ENCODE data around the gene MYO3B. TPM values are rescaled to one million over a fixed set of nuclear protein-coding genes. Genes with fewer than 3 reads are reported as not detected.

MYO3B gene
- total RNA-seq, 1 experiment from 2014 or later: 4.4 TPM

- no peak overlapping the region for H3K27ac ChIP-seq (ENCODE audit: low read length)
- peaks cover 6% of the 10 kb centered on the region for H3K4me1 ChIP-seq (ENCODE audit: low read length)
- H3K36me3 ChIP-seq (ENCODE audit: insufficient read depth, low read length): no peaks in the 10 kb centered on the region
- no peaks in the 10 kb centered on the region for H3K79me2 ChIP-seq (ENCODE audit: low read length)
- no peak overlapping the region for H3K4me3 ChIP-seq (ENCODE audit: low read length)
- no peak overlapping the region for H3K9ac ChIP-seq (ENCODE audit: low read length)
- no peaks in the 10 kb centered on the region for H3K9me2 ChIP-seq (replicated peaks; ENCODE audit: insufficient read depth, low read length)
- no peaks in the 10 kb centered on the region for H3K9me3 ChIP-seq (ENCODE audit: low read length)
- H4K20me1 ChIP-seq (ENCODE audit: insufficient read depth, low read depth, low read length): no peaks in the 10 kb centered on the region
- DNase-seq: no peak
- no peak overlapping the region for H3K4me2 ChIP-seq (ENCODE audit: low read depth, low read length, poor library complexity, severe bottlenecking)
- no peaks in the 10 kb centered on the region for H3K27me3 ChIP-seq (ENCODE audit: low read length)
- no peak overlapping the region for H2AFZ ChIP-seq (ENCODE audit: low read length)
Observed at GRCh38 chr2:170377500-170378207, 199.7 kb downstream of the MYO3B start.

- no peaks in the 10 kb centered on the region for H3K27me3 ChIP-seq (ENCODE audit: low read length)
- no peaks in the 10 kb centered on the region for H4K20me1 ChIP-seq (ENCODE audit: insufficient read depth, low read depth, low read length)
- no peaks in the 10 kb centered on the region for H3K9me2 ChIP-seq (replicated peaks; ENCODE audit: insufficient read depth, low read length)
- H3K4me1 ChIP-seq (ENCODE audit: low read length): peaks cover 3% of the 10 kb centered on the region
- no peaks in the 10 kb centered on the region for H3K9me3 ChIP-seq (ENCODE audit: low read length)
- no peak overlapping the region for H3K9ac ChIP-seq (ENCODE audit: low read length)
- no peak for DNase-seq
- no peak overlapping the region for H3K4me3 ChIP-seq (ENCODE audit: low read length)
- H3K36me3 ChIP-seq (ENCODE audit: insufficient read depth, low read length): no peaks in the 10 kb centered on the region
- no peaks in the 10 kb centered on the region for H3K79me2 ChIP-seq (ENCODE audit: low read length)
- no peak overlapping the region for H2AFZ ChIP-seq (ENCODE audit: low read length)
- H3K27ac ChIP-seq (ENCODE audit: low read length): no peak overlapping the region
- no peak overlapping the region for H3K4me2 ChIP-seq (ENCODE audit: low read depth, low read length, poor library complexity, severe bottlenecking)
Observed at GRCh38 chr2:170380267-170380666, 202.3 kb downstream of the MYO3B start.

GRCh38 chr2:170381678-170382077, 203.7 kb downstream of the MYO3B start:
- Histone ChIP-seq H3K9me2 (replicated peaks; ENCODE audit: insufficient read depth, low read length) (no peaks in the 10 kb centered on the region), H4K20me1 (ENCODE audit: insufficient read depth, low read depth, low read length) (no peaks in the 10 kb centered on the region), H2AFZ (ENCODE audit: low read length) (no peak overlapping the region), H3K4me3 (ENCODE audit: low read length) (no peak overlapping the region), H3K4me2 (ENCODE audit: low read depth, low read length, poor library complexity, severe bottlenecking) (no peak overlapping the region), H3K27ac (ENCODE audit: low read length) (no peak overlapping the region), H3K9ac (ENCODE audit: low read length) (no peak overlapping the region), H3K27me3 (ENCODE audit: low read length) (no peaks in the 10 kb centered on the region), H3K79me2 (ENCODE audit: low read length) (no peaks in the 10 kb centered on the region), H3K9me3 (ENCODE audit: low read length) (no peaks in the 10 kb centered on the region), H3K4me1 (ENCODE audit: low read length) (no peaks in the 10 kb centered on the region), H3K36me3 (ENCODE audit: insufficient read depth, low read length) (no peaks in the 10 kb centered on the region)
- DNase-seq: no peak

- DNase-seq: no peak
- Histone ChIP-seq H3K27ac (ENCODE audit: low read length) (no peak overlapping the region), H3K79me2 (ENCODE audit: low read length) (no peaks in the 10 kb centered on the region), H3K4me2 (ENCODE audit: low read depth, low read length, poor library complexity, severe bottlenecking) (no peak overlapping the region), H3K36me3 (ENCODE audit: insufficient read depth, low read length) (no peaks in the 10 kb centered on the region), H3K9me2 (replicated peaks; ENCODE audit: insufficient read depth, low read length) (no peaks in the 10 kb centered on the region), H4K20me1 (ENCODE audit: insufficient read depth, low read depth, low read length) (no peaks in the 10 kb centered on the region), H3K9me3 (ENCODE audit: low read length) (no peaks in the 10 kb centered on the region), H3K4me3 (ENCODE audit: low read length) (no peak overlapping the region), H3K4me1 (ENCODE audit: low read length) (no peaks in the 10 kb centered on the region), H2AFZ (ENCODE audit: low read length) (no peak overlapping the region), H3K27me3 (ENCODE audit: low read length) (no peaks in the 10 kb centered on the region), H3K9ac (ENCODE audit: low read length) (no peak overlapping the region)
Observed at GRCh38 chr2:170386554-170386953, 208.6 kb downstream of the MYO3B start.

- Histone ChIP-seq H3K9me2 (replicated peaks; ENCODE audit: insufficient read depth, low read length) (no peaks in the 10 kb centered on the region), H3K9me3 (ENCODE audit: low read length) (no peaks in the 10 kb centered on the region), H3K4me3 (ENCODE audit: low read length) (no peak overlapping the region), H3K27me3 (ENCODE audit: low read length) (no peaks in the 10 kb centered on the region), H3K36me3 (ENCODE audit: insufficient read depth, low read length) (no peaks in the 10 kb centered on the region), H3K9ac (ENCODE audit: low read length) (no peak overlapping the region), H3K4me1 (ENCODE audit: low read length) (no peaks in the 10 kb centered on the region), H3K79me2 (ENCODE audit: low read length) (no peaks in the 10 kb centered on the region), H3K27ac (ENCODE audit: low read length) (no peak overlapping the region), H3K4me2 (ENCODE audit: low read depth, low read length, poor library complexity, severe bottlenecking) (no peak overlapping the region), H2AFZ (ENCODE audit: low read length) (no peak overlapping the region), H4K20me1 (ENCODE audit: insufficient read depth, low read depth, low read length) (no peaks in the 10 kb centered on the region)
- no peak for DNase-seq
Observed at GRCh38 chr2:170391018-170391417, 213.1 kb downstream of the MYO3B start.

GRCh38 chr2:170391697-170392096, 213.8 kb downstream of the MYO3B start:
- H3K4me3 ChIP-seq (ENCODE audit: low read length): no peak overlapping the region
- H2AFZ ChIP-seq (ENCODE audit: low read length): no peak overlapping the region
- no peaks in the 10 kb centered on the region for H3K79me2 ChIP-seq (ENCODE audit: low read length)
- H3K27me3 ChIP-seq (ENCODE audit: low read length): no peaks in the 10 kb centered on the region
- H3K27ac ChIP-seq (ENCODE audit: low read length): no peak overlapping the region
- no peaks in the 10 kb centered on the region for H3K9me3 ChIP-seq (ENCODE audit: low read length)
- no peaks in the 10 kb centered on the region for H3K4me1 ChIP-seq (ENCODE audit: low read length)
- H3K9me2 ChIP-seq (replicated peaks; ENCODE audit: insufficient read depth, low read length): no peaks in the 10 kb centered on the region
- H3K36me3 ChIP-seq (ENCODE audit: insufficient read depth, low read length): no peaks in the 10 kb centered on the region
- H4K20me1 ChIP-seq (ENCODE audit: insufficient read depth, low read depth, low read length): no peaks in the 10 kb centered on the region
- DNase-seq: no peak
- H3K9ac ChIP-seq (ENCODE audit: low read length): no peak overlapping the region
- H3K4me2 ChIP-seq (ENCODE audit: low read depth, low read length, poor library complexity, severe bottlenecking): no peak overlapping the region

GRCh38 chr2:170393861-170394498, 216.0 kb downstream of the MYO3B start:
- no peak for DNase-seq
- H3K9me2 ChIP-seq (replicated peaks; ENCODE audit: insufficient read depth, low read length): no peaks in the 10 kb centered on the region
- no peaks in the 10 kb centered on the region for H3K4me1 ChIP-seq (ENCODE audit: low read length)
- no peak overlapping the region for H3K27ac ChIP-seq (ENCODE audit: low read length)
- no peaks in the 10 kb centered on the region for H3K27me3 ChIP-seq (ENCODE audit: low read length)
- H4K20me1 ChIP-seq (ENCODE audit: insufficient read depth, low read depth, low read length): no peaks in the 10 kb centered on the region
- H3K9me3 ChIP-seq (ENCODE audit: low read length): no peaks in the 10 kb centered on the region
- no peak overlapping the region for H3K4me3 ChIP-seq (ENCODE audit: low read length)
- no peaks in the 10 kb centered on the region for H3K79me2 ChIP-seq (ENCODE audit: low read length)
- no peak overlapping the region for H3K9ac ChIP-seq (ENCODE audit: low read length)
- H3K4me2 ChIP-seq (ENCODE audit: low read depth, low read length, poor library complexity, severe bottlenecking): no peak overlapping the region
- no peaks in the 10 kb centered on the region for H3K36me3 ChIP-seq (ENCODE audit: insufficient read depth, low read length)
- no peak overlapping the region for H2AFZ ChIP-seq (ENCODE audit: low read length)

- Histone ChIP-seq H3K9ac (ENCODE audit: low read length) (no peak overlapping the region), H3K36me3 (ENCODE audit: insufficient read depth, low read length) (no peaks in the 10 kb centered on the region), H4K20me1 (ENCODE audit: insufficient read depth, low read depth, low read length) (no peaks in the 10 kb centered on the region), H3K4me1 (ENCODE audit: low read length) (no peaks in the 10 kb centered on the region), H3K9me3 (ENCODE audit: low read length) (no peaks in the 10 kb centered on the region), H3K9me2 (replicated peaks; ENCODE audit: insufficient read depth, low read length) (no peaks in the 10 kb centered on the region), H3K27ac (ENCODE audit: low read length) (no peak overlapping the region), H2AFZ (ENCODE audit: low read length) (no peak overlapping the region), H3K4me3 (ENCODE audit: low read length) (no peak overlapping the region), H3K79me2 (ENCODE audit: low read length) (no peaks in the 10 kb centered on the region), H3K27me3 (ENCODE audit: low read length) (no peaks in the 10 kb centered on the region), H3K4me2 (ENCODE audit: low read depth, low read length, poor library complexity, severe bottlenecking) (no peak overlapping the region)
- DNase-seq: no peak
Observed at GRCh38 chr2:170394641-170395387, 216.9 kb downstream of the MYO3B start.

All from Karpas-422 (cell line).